Astrocyte (in vitro differentiated cells and primary cell): Measurements from ENCODE around the gene SLBP. TPM values are rescaled to one million over a fixed set of nuclear protein-coding genes. Genes with fewer than 3 reads are reported as not detected.
A peak's percentile ranks its signal among the peaks of the same experiment; 100 is the strongest.

Experiments
- DNase-seq: peaks from one replicate; pipeline ENCODE4 v3.0.0-alpha.2; 2010; ENCODE audit warnings: low read depth
- FAIRE-seq: peaks from 2 replicates; lab custom pipeline; 2011; peaks lifted over from hg19 to GRCh38; lab: Jason Lieb, UNC
- H2AFZ ChIP-seq: 2 replicates; pipeline ENCODE4 v1.6.0; 2012; ENCODE audit warnings: low read depth, low read length, inconsistent platforms
- H3K27ac ChIP-seq: 2 replicates; pipeline ENCODE4 v1.5.1; 2011; ENCODE audit warnings: low read depth, low read length, inconsistent platforms
- H3K27me3 ChIP-seq: 2 replicates; pipeline ENCODE4 v1.6.0; 2011; ENCODE audit warnings: low read length, inconsistent platforms; ENCODE audit not compliant: insufficient read depth
- H3K36me3 ChIP-seq: 2 replicates; pipeline ENCODE4 v1.5.1; 2011; ENCODE audit warnings: low read length, inconsistent platforms; ENCODE audit not compliant: insufficient read depth
- H3K4me1 ChIP-seq: 2 replicates; pipeline ENCODE4 v1.5.1; 2011; ENCODE audit warnings: low read length, inconsistent platforms; ENCODE audit not compliant: insufficient read depth
- H3K4me2 ChIP-seq: 2 replicates; pipeline ENCODE4 v1.6.0; 2012; ENCODE audit warnings: low read length, inconsistent platforms
- H3K4me3 ChIP-seq: 2 replicates; pipeline ENCODE4 v1.5.1; 2011; ENCODE audit warnings: low read depth, mild to moderate bottlenecking, low read length, inconsistent platforms; ENCODE audit not compliant: insufficient read depth
- H3K79me2 ChIP-seq: 2 replicates; pipeline ENCODE4 v1.6.0; 2012; ENCODE audit warnings: mild to moderate bottlenecking, low read length, inconsistent platforms; ENCODE audit not compliant: insufficient read depth
- H3K9ac ChIP-seq: 2 replicates; pipeline ENCODE4 v1.6.0; 2012; ENCODE audit warnings: mild to moderate bottlenecking, low read length, inconsistent platforms
- H3K9me3 ChIP-seq: 2 replicates; pipeline ENCODE4 v1.5.1; 2012; ENCODE audit warnings: low read depth, mild to moderate bottlenecking, low read length, inconsistent platforms; ENCODE audit not compliant: insufficient read depth
- H4K20me1 ChIP-seq: 2 replicates; pipeline ENCODE4 v1.6.0; 2012; ENCODE audit warnings: low read length, inconsistent platforms; ENCODE audit not compliant: insufficient read depth
- H3K27ac Mint-ChIP-seq: one replicate; pipeline ENCODE4 v1.8.0; 2021; ENCODE audit warnings: mild to moderate bottlenecking, mixed read lengths; ENCODE audit not compliant: unreplicated experiment
- H3K27me3 Mint-ChIP-seq: one replicate; pipeline ENCODE4 v1.8.0; 2021; ENCODE audit warnings: low read depth, mixed read lengths; ENCODE audit not compliant: unreplicated experiment
- H3K36me3 Mint-ChIP-seq: one replicate; pipeline ENCODE4 v1.8.0; 2021; ENCODE audit warnings: low read depth, mixed read lengths; ENCODE audit not compliant: unreplicated experiment
- H3K4me1 Mint-ChIP-seq: one replicate; pipeline ENCODE4 v1.8.0; 2021; ENCODE audit warnings: low read depth, mixed read lengths; ENCODE audit not compliant: unreplicated experiment
- H3K4me3 Mint-ChIP-seq: one replicate; pipeline ENCODE4 v1.8.0; 2021; ENCODE audit warnings: mild to moderate bottlenecking, moderate library complexity, mixed read lengths; ENCODE audit not compliant: unreplicated experiment
- H3K9me3 Mint-ChIP-seq: one replicate; pipeline ENCODE4 v1.8.0; 2021; ENCODE audit warnings: mild to moderate bottlenecking, mixed read lengths; ENCODE audit not compliant: unreplicated experiment
- EZH2 ChIP-seq: IDR thresholded peaks from 2 replicates; pipeline ENCODE4 v1.6.1; 2012; ENCODE audit warnings: mild to moderate bottlenecking, low read length, inconsistent platforms; ENCODE audit not compliant: insufficient read depth
- total RNA-seq: library from RNA; stranded (reverse); gene quantifications from 2 replicates; pipeline ENCODE4 v1.2.1, GENCODE V29; 2021
- TF ChIP-seq, protein P1 (sequence below): IDR thresholded peaks from 2 replicates; pipeline ENCODE4 v1.5.1; 2011; ENCODE audit warnings: low read depth, mild to moderate bottlenecking, inconsistent platforms, low read length, moderate library complexity; ENCODE audit not compliant: insufficient read depth

The SLBP gene
- total RNA-seq, 1 donor from 2014 or later: 44.5 TPM

DNA sequence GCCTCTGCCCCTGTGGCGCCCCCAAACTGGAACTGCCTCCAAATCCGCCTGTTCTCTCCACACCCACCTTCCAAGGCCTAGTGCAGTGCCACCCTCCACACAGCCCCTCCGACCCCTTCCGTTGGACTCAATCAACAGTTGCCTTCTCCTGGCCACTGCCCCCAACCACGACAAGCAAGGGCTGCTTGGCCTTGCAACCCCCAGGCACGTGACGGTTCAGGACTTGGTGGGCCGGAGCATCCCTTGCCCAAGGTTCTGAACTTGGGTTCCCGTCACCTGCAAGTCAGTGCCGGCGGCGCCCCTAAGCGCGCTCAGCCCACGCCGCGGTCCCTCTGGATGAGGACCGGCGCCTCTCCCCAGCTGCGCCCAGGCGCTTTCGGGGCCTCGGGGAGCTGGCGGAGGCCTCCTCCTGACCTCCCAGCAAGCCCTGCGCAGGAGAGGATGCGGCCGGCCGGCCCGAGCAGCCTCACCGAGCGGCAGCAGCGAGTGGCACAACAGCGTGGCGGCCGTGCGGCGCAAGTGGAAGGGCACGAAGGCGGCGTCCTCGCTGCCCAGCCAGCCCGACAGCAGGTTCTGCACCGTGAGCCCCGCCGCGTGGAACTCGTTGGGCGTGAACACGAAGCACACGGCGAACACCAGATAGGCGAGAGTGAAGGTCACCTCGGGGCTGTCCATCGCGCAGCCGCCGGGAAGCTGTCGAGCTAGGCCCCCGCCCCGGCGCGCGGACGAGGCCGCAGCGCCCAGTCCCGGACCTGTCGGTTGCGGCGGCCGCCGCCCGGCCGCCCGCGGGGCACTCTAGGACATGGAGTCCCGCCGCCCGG lies 8.3 kb upstream of the SLBP start:
- Histone ChIP-seq H3K27me3 (no peaks in the 10 kb centered on the region), H4K20me1 (peaks cover 44% of the 10 kb centered on the region), H3K9me3 (no peaks in the 10 kb centered on the region), H3K36me3 (peaks cover 4% of the 10 kb centered on the region), H2AFZ (peak overlapping the region; percentile 88), H3K4me3 (peak overlapping the region; percentile 71), H3K27ac (peak overlapping the region; percentile 33), H3K79me2 (peaks cover 75% of the 10 kb centered on the region), H3K4me1 (peaks cover 24% of the 10 kb centered on the region), H3K4me2 (peak overlapping the region; percentile 100), H3K9ac (peak overlapping the region; percentile 83)
- Mint-ChIP-seq H3K9me3 (no peaks in the 10 kb centered on the region), H3K4me3 (peak overlapping the region; percentile 89), H3K4me1 (peaks cover 17% of the 10 kb centered on the region), H3K27me3 (no peaks in the 10 kb centered on the region), H3K36me3 (peaks cover 2% of the 10 kb centered on the region), H3K27ac (peak overlapping the region; percentile 53)
- DNase-seq: no peak
- TF ChIP-seq EZH2: no peak
- TF ChIP-seq, protein P1, sequence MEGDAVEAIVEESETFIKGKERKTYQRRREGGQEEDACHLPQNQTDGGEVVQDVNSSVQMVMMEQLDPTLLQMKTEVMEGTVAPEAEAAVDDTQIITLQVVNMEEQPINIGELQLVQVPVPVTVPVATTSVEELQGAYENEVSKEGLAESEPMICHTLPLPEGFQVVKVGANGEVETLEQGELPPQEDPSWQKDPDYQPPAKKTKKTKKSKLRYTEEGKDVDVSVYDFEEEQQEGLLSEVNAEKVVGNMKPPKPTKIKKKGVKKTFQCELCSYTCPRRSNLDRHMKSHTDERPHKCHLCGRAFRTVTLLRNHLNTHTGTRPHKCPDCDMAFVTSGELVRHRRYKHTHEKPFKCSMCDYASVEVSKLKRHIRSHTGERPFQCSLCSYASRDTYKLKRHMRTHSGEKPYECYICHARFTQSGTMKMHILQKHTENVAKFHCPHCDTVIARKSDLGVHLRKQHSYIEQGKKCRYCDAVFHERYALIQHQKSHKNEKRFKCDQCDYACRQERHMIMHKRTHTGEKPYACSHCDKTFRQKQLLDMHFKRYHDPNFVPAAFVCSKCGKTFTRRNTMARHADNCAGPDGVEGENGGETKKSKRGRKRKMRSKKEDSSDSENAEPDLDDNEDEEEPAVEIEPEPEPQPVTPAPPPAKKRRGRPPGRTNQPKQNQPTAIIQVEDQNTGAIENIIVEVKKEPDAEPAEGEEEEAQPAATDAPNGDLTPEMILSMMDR: no peak
- no peak for FAIRE-seq

DNA sequence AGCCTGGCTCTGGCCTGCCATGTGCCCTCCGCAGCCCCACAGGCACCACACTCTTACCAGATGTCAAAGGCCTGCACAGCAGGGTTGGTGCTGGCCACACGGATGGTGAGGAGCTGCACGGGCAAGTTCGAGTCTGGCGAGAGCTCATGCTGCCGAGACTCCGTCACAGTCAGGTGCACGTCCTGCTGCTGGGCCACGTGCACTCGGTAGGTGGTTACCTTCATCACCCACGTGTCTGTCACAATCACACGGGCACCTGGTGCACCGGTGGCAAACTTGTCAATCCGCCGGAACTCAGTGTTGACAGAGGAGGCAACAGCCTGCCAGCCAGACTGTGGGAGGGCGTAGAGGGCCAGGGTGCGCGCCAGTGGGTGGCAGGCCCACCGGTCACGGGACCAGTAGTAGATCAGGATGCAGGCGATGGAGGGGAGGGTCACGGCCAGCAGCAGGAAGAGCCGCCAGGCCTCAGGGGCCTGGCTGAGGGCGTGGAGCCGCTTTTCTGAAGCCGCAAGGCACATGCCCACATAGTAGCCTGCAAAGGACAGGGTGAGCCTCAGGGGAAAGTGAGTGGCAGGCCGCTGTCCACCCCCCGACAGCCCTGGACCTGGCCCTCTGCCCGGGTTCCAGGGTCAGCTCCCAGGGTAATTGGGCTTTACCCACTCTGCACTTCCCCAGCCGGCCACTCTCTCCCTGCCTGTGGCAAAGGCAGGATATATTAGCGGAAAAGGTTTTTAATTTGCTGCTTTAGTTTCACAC lies 6.2 kb upstream of the SLBP start:
- FAIRE-seq (no peak), DNase-seq (no peak)
- TF ChIP-seq EZH2: no peak
- TF ChIP-seq, protein P1: no peak
- Mint-ChIP-seq H3K4me3 (peak overlapping the region; percentile 29), H3K4me1 (peaks cover 16% of the 10 kb centered on the region), H3K27me3 (no peaks in the 10 kb centered on the region), H3K36me3 (peaks cover 2% of the 10 kb centered on the region), H3K27ac (no peak overlapping the region), H3K9me3 (no peaks in the 10 kb centered on the region)
- no peaks in the 10 kb centered on the region for H3K27me3 ChIP-seq
- H3K9ac ChIP-seq: no peak overlapping the region
- H3K9me3 ChIP-seq: no peaks in the 10 kb centered on the region
- H3K27ac ChIP-seq: no peak overlapping the region
- no peak overlapping the region for H3K4me2 ChIP-seq
- no peak overlapping the region for H2AFZ ChIP-seq
- peaks cover 61% of the 10 kb centered on the region for H3K79me2 ChIP-seq
- H3K4me1 ChIP-seq: peaks cover 25% of the 10 kb centered on the region
- no peak overlapping the region for H3K4me3 ChIP-seq
- H4K20me1 ChIP-seq: peaks cover 43% of the 10 kb centered on the region
- no peaks in the 10 kb centered on the region for H3K36me3 ChIP-seq
